ENCODE results near the gene FBLL1.

- TF ChIP-seq EZH2 (IDR thresholded peaks at IDR 0.05; ENCODE audit: borderline replicate concordance, low read depth, low read length, severe bottlenecking) (no peak), CTCF (IDR thresholded peaks at IDR 0.05; ENCODE audit: extremely low read depth in 1 of 2, insufficient read depth in 1 of 2, low read depth in 1 of 2, low read length in 2 of 2) (no peak), POLR2AphosphoS5 (IDR thresholded peaks at IDR 0.05; ENCODE audit: insufficient read depth, low read depth, low read length) (no peak)
These were observed 15.2 kb upstream of the FBLL1 start for GRCh38 chr5:168513861-168514428.
